GM18520 (cell line): ENCODE measurements around the gene LNP1.
"Not testable (repeated sequence)": the region's sequence is repeated elsewhere in the genome, so short reads cannot be mapped to it uniquely, and the experiment has no call there.

Source experiments
- ATAC-seq: cut with Tn5 transposase; IDR thresholded peaks from one replicate; pipeline ENCODE4 v1.9.1; 2021; ENCODE audit not compliant: unreplicated experiment

LNP1 gene

DNA sequence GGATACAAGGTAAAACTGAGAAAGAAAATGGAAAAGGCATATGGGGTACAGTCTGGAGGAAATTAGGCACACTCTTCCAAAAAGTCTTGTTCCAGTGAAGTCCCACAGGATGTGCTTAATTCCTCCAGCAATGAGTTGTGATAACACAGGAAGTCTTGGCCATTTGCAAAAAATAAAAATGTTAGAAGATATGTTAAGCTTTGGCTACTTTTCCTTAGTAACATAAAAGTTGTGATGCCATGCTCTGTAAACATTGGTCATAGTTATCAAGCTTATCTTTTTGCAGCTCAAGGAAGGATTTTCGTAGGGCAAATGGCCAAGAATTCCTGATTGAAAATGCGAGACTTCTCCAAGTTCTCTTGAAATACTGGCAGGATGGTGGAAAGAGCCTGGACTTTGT, 26.4 kb downstream of the LNP1 start:
- ATAC-seq: no peak

DNA sequence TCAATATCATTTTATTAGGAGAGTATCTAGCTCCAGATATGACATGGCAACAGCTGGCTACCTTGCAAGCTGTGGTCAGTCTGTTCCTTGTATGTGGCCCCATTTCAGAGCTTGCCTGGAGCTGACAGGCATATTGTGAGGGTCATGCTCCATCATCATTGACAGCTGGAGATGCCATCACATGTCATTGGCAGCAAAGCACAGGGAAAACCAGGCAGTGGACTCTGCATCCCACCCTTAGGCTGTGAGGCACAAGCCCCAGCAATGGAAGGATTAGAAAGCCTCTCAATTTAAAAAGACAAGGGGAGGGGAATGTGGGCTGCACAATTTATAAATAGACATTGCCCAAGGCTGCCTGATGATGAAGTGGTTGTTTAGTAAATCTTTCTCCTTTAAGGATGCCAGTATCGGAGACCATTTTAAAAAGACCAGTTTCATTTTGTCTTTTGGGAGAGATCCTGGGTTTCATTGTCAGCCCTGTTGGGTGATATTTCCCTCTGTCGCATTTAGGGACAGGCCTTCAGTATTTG, 27.9 kb downstream of the LNP1 start:
- ATAC-seq: no peak

DNA sequence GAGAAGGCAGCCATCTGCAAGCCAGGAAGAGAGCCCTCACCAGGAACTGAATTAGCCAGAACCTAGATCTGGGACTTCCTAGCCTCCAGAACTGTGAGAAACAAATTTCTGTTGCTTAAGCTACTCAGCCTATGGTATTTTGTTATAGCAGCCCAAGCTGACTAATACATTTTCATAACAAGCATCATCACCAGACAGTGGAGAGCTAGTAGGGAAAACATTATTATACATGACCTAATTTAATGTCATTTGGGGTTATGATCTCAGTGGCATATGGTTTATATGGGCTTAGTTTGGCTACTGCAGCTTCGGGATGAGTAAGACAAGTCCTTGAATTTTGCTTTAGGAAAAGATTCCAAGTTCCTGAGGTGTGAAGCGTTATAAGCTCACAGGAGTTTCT, 35.6 kb downstream of the LNP1 start:
- ATAC-seq: no peak

DNA sequence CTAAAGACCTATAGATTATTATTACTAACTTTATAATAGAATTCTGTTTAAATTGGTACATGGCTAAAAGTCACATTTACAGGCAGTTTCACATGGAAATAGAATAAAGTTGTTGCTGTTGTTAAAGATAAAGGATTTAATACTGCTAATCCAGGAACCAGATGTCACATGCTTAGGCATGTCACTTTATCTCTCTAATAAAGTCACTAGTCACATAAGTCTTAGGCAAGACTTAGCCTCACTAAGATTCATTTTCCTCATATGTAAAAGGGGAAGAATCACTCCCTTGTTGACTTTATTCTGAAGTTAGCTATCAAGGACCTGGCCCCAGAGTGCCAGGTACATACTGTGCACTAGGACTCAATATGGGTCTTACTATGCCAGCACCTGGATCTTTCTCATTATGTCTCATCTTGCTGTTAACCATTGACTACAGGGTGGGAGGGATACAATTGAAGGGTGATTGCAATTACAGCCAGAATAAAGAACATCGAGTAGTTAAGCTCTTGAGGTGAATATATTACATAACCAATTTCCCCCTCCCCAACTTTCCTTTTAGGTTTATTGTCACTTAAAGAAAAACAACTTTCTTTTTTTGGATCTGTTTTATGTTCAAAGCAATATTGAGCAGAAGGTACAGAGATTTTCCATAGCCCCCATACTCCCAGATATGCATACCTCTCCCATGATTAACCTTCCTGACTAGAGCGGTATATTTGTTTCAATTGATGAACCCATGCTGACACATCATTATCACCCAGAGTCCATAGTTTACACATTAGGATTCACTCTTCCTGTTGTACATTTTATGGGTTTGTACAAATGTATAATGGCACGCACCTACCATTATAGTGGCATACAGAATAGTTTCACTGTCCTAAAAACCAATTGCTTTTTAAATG, 36.6 kb downstream of the LNP1 start:
- no peak for ATAC-seq

DNA sequence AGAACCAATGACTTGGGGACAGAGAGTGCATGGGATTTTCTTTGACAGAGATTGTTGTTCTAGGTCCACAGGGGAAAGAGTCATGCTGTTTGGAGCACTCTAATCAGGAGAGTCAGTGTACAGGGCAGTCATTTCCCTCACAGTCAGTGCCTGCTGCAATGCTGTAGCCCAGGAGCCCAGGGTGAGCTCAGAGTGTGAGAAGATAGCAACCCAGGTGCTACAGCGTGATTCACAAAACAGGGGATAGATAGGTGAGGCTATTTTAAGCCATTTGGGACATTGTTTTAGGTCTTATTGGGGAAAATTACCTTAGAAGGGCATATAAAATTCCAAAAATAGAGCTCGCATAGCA, 37.3 kb downstream of the LNP1 start:
- ATAC-seq: no peak

DNA sequence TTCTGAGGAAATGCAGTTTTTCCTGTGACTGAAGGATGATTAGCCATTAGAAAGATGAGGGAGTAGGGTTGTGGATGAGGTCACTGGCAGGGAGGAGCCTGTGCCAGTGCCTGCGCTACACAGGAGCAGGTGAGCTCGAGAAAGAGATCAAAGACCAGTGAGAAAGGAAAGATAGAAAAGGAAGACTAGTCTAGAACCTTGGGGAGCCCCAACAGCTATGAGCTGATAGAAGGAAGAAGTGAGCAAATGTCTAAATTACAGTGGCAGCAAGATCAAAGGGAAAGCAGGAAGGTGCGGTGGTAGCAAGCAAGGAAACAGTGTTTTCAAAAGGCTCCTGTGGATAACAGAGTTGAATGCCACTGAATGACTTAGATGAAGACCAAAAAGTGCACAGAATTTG, 39.6 kb downstream of the LNP1 start:
- no peak for ATAC-seq

DNA sequence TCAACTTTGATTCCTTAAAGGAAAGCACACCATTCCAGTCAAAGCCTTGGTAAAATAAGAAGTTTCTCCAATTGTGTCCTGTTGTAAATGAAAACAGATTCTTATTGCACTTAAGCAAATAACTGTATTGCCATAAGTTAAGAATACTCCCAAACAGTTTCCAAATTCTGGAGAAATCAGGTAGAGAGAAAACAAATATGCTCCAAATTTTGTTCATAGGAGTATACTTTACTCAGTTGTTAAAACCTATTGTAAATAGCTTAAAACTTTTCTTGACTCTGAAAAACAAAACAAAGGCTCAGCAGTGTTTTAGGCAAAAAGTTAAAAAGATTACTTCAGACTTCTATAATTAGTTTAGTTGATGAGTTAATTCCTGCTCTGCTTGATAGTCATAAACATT, 42.4 kb downstream of the LNP1 start:
- ATAC-seq: no peak

DNA sequence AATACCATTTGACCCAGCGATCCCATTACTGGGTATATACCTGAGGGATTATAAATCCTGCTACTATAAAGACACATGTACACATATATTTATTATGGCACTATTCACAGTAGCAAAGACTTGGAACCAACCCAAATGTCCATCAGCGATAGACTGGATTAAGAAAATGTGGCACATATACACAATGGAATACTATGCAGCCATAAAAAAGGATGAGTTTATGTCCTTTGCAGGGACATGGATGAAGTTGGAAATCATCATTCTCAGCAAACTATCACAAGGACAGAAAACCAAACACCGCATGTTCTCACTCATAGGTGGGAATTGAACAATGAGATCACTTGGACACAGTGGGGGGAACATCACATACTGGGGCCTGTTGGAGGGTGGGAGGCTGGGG, 45.7 kb downstream of the LNP1 start:
- ATAC-seq: not testable (repeated sequence)

DNA sequence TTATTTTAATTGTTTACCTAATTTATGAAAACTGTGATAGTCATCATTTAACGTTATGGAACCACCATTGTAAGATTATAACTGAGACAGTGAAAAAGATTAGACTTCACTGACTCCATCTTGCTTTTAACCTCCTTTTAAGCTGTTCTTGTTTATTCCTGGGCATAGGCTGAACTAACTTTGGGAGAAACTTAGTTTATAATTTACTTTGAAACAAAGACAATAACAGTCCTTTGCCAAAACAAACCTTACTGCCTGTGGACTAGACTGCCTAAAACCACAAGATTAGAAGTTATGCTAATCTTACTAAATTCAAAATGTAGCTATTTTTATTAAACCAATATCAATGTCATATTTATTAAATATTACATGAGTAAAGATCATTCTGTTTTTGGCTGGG, 46.7 kb downstream of the LNP1 start:
- ATAC-seq: no peak

DNA sequence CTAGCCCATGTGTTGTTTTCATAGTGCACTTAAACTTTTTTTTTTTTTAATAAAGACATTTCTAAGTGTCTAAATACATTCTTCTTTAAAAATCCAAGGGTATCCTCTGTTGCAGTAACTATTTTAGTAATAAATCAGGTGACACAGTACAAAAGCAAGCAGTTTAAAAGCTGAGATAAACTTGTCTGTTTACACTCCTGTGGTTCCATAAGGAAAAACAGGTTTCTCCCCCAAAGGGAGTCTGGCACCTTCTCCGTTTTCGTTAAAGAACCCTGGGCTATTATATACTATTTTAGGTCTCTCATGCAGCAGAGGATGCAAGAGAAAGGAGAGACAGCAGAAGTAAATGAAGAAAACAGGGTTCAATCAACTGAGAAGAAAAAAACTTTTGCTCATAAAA, 47.9 kb downstream of the LNP1 start:
- no peak for ATAC-seq

DNA sequence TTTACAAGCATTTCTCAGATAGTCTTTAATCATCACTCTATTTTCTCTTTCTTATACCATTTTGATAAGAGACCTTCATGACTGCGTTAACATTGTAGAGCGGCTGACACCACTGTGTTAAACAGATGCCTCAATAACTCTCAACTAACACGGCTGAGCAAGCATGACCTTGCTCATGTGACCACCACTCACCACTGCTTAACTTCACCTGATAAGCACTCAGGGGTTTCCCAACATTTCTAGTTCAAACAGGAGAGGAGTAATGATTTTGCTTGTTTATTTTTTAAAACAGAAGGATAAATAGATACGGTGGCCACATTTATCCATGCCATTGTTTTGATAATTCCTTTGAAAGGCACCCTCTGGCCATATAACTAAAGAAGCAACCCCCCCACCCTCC, 53.3 kb downstream of the LNP1 start:
- ATAC-seq: no peak

DNA sequence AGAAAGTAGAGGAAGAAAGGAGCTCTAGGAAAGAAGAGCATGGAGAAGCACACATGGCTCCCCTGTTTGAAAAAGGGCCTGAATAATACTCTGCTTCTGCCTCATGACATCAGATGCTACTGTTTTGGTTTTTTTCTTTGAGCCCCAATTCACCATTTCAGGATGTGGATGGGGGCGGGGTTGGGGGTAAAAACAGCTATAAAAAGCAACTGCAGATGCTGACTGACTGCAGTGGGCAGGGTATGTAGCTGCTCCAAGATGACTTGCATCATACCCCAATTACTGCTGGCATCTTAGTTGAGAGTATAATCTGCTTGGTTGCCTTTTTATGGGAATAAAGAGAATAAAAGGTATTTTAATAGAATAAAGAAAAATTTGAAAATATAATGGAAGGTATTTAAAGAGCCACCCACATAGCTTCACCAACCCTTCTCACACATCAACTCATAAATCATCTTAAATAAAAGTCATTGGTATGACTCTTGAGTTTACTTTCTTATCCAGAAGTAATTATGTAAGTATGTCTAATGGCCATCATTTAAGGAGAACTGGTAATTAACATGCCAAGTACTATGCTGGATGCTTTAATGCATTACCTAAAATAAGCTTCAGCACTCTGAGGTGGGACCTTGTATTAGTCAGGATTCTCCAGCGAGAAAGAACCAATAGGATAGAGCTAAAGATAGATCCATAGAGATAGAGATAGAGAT, 54.7 kb downstream of the LNP1 start:
- ATAC-seq: no peak

DNA sequence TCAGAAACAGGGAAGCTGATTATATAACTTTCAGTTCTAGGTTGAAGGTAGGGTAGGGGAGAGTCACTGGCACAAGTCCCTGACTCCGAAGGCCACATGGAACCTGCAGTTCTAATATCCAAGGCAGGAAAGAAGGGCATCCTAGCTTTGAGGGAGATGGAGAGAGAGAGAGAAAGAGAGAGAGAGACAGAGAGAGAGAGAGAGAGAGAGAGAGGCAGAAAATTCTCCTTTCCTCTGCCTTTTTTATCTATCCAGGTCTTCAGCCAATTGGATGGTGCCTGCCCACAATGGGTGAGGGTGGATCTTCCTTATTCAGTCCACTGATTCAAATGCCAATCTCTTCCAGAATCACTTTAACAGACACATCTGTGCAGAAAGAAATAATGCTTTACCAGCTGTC, 55.4 kb downstream of the LNP1 start:
- no peak for ATAC-seq

DNA sequence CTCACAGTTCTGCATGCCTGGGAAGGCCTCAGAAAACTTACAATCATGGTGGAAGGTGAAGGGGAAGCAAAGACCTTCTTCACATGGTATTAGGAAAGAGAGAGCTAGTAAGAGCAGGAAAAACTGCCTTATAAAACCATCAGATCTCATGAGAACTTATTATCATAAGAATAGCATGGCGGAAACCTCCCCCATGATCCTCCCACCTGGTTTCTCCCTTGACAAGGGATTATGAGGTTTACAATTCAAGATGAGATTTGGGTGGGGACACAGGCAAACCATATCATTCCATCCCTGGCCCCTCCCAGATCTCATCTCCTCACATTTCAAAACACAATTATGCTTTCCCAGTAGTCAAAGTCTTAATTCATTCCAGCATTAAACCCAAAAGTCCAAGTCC, 56.5 kb downstream of the LNP1 start:
- no peak for ATAC-seq

DNA sequence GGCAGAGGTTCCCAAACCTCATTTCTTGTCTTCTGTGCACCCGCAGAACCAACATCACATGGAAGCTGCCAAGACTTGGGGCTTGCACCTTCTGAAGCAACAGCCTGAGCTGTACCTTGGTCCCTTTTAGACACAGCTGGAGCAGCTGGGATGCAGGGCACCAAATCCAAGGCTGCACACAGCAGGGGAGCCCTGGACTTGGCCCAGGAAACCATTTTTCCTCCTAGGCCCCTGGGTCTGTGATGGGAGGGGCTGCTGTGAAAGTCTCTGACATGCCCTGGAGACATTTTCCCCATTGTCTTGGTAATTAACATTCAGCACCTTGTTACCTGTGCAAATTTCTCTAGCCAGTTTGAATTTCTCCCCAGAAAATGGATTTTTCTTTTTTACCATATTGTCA, 57.5 kb downstream of the LNP1 start:
- ATAC-seq: no peak

DNA sequence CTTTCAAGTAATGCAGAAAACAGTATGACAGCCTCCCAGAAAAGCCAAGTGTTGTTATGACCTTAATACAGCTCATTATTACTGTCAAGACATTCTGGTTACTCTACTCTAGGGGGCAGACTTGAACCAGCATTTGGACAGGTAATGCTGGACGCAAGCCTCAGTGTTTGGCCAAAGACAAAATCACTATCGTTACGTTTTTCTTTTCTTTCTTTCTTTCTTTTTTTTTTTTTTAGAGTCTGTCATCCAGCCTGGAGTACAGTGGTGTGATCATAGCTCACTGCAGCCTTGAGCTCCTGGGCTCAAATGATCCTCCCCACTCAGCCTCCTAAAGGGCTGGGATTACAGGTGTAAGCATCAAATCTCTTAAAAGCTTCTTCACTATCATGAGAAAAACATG, 61.7 kb downstream of the LNP1 start:
- ATAC-seq: peak; percentile 84

DNA sequence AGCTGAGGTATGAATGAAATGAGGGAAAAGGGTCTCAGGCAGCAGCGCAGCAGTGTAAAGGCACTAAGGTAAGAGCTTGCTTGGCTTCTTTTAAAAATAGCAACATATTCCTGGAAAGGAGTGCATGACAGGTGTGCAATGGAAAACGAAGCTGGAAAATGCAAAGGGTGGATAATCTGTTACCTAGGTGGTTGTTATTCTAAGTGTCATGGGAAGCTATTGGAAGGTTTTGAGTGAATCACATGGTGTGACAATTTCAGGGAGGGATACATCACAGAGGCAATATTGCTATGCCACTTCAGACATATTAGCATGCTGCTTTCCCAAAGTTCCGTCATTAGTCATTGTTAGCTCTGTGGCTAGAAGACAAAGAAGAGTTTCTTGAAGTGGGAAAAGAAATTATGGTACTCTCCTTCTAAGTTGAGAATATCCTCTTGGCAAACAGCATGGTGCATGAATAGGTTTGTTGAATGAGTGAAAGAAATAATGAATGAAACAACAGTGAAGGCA, 62.4 kb downstream of the LNP1 start:
- ATAC-seq: no peak

DNA sequence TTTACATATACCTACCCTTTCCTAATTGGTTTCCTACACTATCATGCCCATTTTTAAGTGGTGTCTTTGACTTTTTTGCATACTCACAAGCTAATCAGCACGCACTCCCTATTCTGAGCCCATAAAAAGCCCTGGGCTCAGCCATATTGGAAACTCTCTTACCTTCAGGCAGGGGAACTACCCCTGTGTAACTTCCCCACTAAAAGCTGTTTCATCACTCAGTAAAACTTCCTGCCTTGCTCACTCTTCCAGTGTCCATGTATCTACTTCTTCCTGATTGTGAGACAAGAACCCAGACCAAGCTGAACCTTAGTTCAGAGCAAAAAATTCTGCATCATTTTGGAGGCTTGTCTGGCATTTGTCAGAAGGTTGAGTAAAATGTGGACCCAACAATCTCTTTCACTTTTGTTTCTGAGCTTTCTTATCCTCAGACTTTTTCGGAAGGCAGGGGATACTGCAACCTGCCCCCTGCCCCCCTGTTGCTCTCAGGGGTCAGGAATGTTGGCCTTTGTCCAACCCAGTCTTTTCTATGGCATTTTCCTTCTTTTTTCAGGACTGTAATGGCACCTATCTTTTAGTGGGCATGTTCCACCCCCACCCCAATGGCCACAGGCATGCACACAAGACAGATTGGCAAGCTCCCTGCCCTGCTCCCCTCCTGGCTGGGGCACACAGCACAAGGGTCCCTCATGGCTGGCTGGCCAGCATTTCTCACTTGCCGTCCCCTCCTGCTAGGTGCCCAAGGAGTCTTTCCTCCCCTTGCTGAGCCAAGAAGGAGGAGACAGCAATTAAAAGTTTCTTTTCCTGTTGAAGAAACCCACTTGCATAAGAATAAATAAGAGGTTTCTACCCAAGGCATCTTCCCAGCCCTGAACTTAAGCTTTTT, 64.8 kb downstream of the LNP1 start:
- ATAC-seq: no peak

DNA sequence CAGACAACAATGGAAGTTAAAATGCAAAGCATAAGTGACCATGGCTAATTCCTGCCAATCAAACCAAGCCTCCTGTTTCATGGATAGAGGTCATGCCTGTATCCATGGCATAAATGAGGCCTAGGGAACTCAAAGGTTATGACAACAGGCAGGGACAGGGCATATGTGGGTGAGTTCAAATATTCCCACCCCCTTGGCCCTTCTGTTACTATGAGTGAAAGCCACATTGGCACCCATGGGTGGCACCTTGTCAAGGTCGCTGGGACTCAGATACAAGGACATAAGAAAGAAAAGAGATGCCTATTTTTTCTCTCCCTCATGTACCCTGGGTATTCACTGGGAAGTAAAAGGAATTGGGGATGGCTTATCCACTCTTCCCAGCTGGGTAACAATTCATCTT, 65.8 kb downstream of the LNP1 start:
- no peak for ATAC-seq

DNA sequence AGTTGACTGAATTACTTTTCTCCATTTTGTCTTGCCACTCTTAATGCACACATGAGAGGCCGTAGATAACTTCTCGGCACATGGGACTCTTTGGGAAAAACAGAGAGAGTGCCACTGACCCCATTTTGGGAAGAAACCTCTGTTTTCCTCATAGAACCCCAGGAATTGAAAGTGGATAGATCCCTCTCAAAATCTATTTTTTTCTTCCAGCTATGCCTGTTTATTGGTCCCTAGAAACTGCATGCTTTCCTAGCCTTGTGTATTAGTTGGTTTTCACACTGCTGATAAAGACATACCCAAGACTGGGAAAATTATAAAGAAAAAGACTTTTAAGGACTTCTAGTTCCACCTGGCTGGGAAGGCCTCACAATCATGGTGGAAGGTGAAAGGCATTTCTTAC, 67.3 kb downstream of the LNP1 start:
- no peak for ATAC-seq

DNA sequence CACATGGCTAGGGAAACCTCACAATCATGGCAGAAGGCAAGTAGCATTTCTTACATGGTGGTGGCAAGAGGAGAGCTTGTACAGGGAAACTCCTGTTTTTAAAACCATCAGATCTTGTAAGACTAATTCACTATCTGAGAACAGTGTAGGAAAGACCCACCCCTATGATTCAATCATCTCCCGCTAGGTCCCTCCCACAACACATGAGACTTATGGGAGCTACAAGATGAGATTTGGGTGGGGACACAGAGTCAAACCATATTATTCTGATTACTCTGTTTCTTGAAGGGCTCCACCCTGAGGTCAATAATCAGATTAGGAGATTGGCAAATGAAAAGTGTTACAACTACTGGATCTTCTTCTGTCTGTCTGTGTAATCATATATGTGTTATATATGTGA, 69.6 kb downstream of the LNP1 start:
- ATAC-seq: no peak
